MCF 10A (cell line): Measurements from ENCODE around the gene VSTM2L. TPM values are rescaled to one million over a fixed set of nuclear protein-coding genes. Genes with fewer than 3 reads are reported as not detected.

Experiments used
- BruUV-seq: library from RNA; stranded (reverse); fragments of 400-500 nt; replicated peaks from 2 replicates; lab custom pipeline; 2021; lab: Mats Ljungman, UMichigan
- CTCF ChIA-PET: fragments of 300-600 bp; sonication (Branson Sonifier 250); formaldehyde crosslinking; extraction: SDS; loops from one replicate; lab custom pipeline; 2021; ENCODE audit warnings: antibody characterized with exemption, inconsistent platforms; lab: Yijun Ruan, JAX
- POLR2A ChIA-PET: fragments of 300-600, 350-650 bp; sonication (Branson Sonifier 250); formaldehyde crosslinking; extraction: SDS; loops from one replicate; lab custom pipeline; 2020; ENCODE audit warnings: antibody characterized with exemption, inconsistent platforms; lab: Yijun Ruan, JAX
- DNase-seq: peaks from one replicate; pipeline ENCODE4 v3.0.0-alpha.2; 2018; ENCODE audit not compliant: unreplicated experiment
- H3K27ac Mint-ChIP-seq: one replicate; pipeline ENCODE4 v1.8.0; 2022; ENCODE audit warnings: mild to moderate bottlenecking, low read depth, mixed read lengths; ENCODE audit not compliant: unreplicated experiment
- H3K27me3 Mint-ChIP-seq: one replicate; pipeline ENCODE4 v1.8.0; 2022; ENCODE audit warnings: mixed read lengths; ENCODE audit not compliant: insufficient read depth, unreplicated experiment
- H3K36me3 Mint-ChIP-seq: one replicate; pipeline ENCODE4 v1.8.0; 2022; ENCODE audit warnings: mild to moderate bottlenecking, moderate library complexity, mixed read lengths; ENCODE audit not compliant: insufficient read depth, unreplicated experiment
- H3K4me1 Mint-ChIP-seq: one replicate; pipeline ENCODE4 v1.8.0; 2022; ENCODE audit warnings: mixed read lengths; ENCODE audit not compliant: insufficient read depth, unreplicated experiment
- H3K4me3 Mint-ChIP-seq: one replicate; pipeline ENCODE4 v1.8.0; 2022; ENCODE audit warnings: mild to moderate bottlenecking, moderate library complexity, mixed read lengths; ENCODE audit not compliant: unreplicated experiment
- H3K9me3 Mint-ChIP-seq: one replicate; pipeline ENCODE4 v1.8.0; 2022; ENCODE audit warnings: mixed read lengths; ENCODE audit not compliant: unreplicated experiment
- CTCF ChIP-seq: fragments of 200-600 bp; IDR thresholded peaks from one replicate; pipeline ENCODE4 v1.8.0; 2022; ENCODE audit warnings: antibody characterized with exemption, mild to moderate bottlenecking; ENCODE audit not compliant: unreplicated experiment
- intact Hi-C: fragments of 100-400 bp; cut with micrococcal nuclease; formaldehyde crosslinking; loops from 2 replicates; pipeline ENCODE4 v1.14.1; 2022
- total RNA-seq: library from RNA; stranded (reverse); gene quantifications from 2 replicates; pipeline ENCODE4 v1.2.3, GENCODE V29; 2022

VSTM2L gene
- total RNA-seq, 1 experiment from 2014 or later: 15.6 TPM

GRCh38 chr20:37945091-37945547, 42.2 kb downstream of the VSTM2L start:
- POLR2A ChIA-PET: interaction anchor here (0.9 kb wide), 1 partner anchor 22 kb away, joined by 3 read pairs; no protein-coding TSS in a partner anchor
- H3K27me3 Mint-ChIP-seq: no peaks in the 10 kb centered on the region
- intact Hi-C loops: no loop called here

GRCh38 chr20:37946946-37947345, 44.0 kb downstream of the VSTM2L start:
- Mint-ChIP-seq H3K27ac (no peak overlapping the region), H3K4me3 (no peak overlapping the region), H3K4me1 (no peaks in the 10 kb centered on the region), H3K9me3 (no peaks in the 10 kb centered on the region), H3K36me3 (no peaks in the 10 kb centered on the region), H3K27me3 (no peaks in the 10 kb centered on the region)
- no TSS peak for BruUV-seq
- DNase-seq: no peak
- POLR2A ChIA-PET: no interaction called here
- CTCF ChIA-PET: no interaction called here
- intact Hi-C loops: no loop called here
- no peak for TF ChIP-seq CTCF

More at GRCh38 chr20:37945091-37945547, 42.2 kb downstream of the VSTM2L start:
- no peak overlapping the region for H3K4me3 Mint-ChIP-seq
- BruUV-seq: no TSS peak
- no peak for TF ChIP-seq CTCF
- H3K4me1 Mint-ChIP-seq: no peaks in the 10 kb centered on the region
- no peak overlapping the region for H3K27ac Mint-ChIP-seq
- H3K9me3 Mint-ChIP-seq: no peaks in the 10 kb centered on the region
- CTCF ChIA-PET: interaction anchor here (1.0 kb wide), 1 partner anchor 43 kb away, joined by 3 read pairs; no protein-coding TSS in a partner anchor
- no peak for DNase-seq
- H3K36me3 Mint-ChIP-seq: peaks cover 4% of the 10 kb centered on the region

- H3K9me3 Mint-ChIP-seq: no peaks in the 10 kb centered on the region
- H3K27ac Mint-ChIP-seq: no peak overlapping the region
- ChIA-PET POLR2A (no interaction called here), CTCF (no interaction called here)
- intact Hi-C loops: no loop called here
- no peak for TF ChIP-seq CTCF
- no peaks in the 10 kb centered on the region for H3K36me3 Mint-ChIP-seq
- no peak for DNase-seq
- no peaks in the 10 kb centered on the region for H3K27me3 Mint-ChIP-seq
- BruUV-seq: no TSS peak
- H3K4me1 Mint-ChIP-seq: no peaks in the 10 kb centered on the region
- H3K4me3 Mint-ChIP-seq: no peak overlapping the region
Observed at GRCh38 chr20:37947943-37948342, 45.0 kb downstream of the VSTM2L start.

DNA sequence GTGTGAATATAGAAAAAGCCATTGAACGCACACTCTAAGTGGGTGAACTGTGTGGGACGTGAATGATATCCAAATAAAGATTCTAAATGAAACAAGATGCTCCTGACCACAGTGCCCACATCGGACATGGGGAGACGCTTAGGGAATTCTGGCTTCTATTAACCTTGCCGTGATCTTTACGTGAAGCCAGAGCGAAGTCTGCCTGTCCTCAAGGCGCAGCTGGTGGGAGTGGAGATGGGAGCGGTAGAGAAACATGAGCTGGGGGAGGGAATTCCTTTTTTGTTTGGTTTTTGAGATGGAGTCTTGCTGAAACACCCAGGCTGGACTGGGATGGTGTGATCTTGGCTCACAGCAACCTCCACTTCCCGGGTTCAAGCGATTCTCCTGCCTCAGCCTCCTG, 46.0 kb downstream of the VSTM2L start:
- no TSS peak for BruUV-seq
- DNase-seq: no peak
- no peaks in the 10 kb centered on the region for H3K4me1 Mint-ChIP-seq
- TF ChIP-seq CTCF: no peak
- H3K9me3 Mint-ChIP-seq: no peaks in the 10 kb centered on the region
- CTCF ChIA-PET: no interaction called here
- intact Hi-C loops: no loop called here
- POLR2A ChIA-PET: no interaction called here
- H3K4me3 Mint-ChIP-seq: no peak overlapping the region
- H3K27me3 Mint-ChIP-seq: no peaks in the 10 kb centered on the region
- H3K36me3 Mint-ChIP-seq: no peaks in the 10 kb centered on the region
- no peak overlapping the region for H3K27ac Mint-ChIP-seq
